Neural cell (in vitro differentiated cells): ENCODE measurements around the gene ATAD3C. TPM values are rescaled to one million over a fixed set of nuclear protein-coding genes. Genes with fewer than 3 reads are reported as not detected.

ENCODE experiments used
- H2AFZ ChIP-seq: fragments of 200-600, 300-800 bp; sonication (generic), shearing (Covaris generic); 2 replicates; pipeline ENCODE4 v1.6.0; 2014; ENCODE audit warnings: low read depth, mild to moderate bottlenecking, antibody characterized with exemption, low read length, moderate library complexity
- H3F3A ChIP-seq: fragments of 200-600 bp; shearing (Covaris generic); 2 replicates; pipeline ENCODE4 v1.6.1; 2016; ENCODE audit warnings: mild to moderate bottlenecking, moderate library complexity, mixed read lengths, antibody characterized with exemption, low read length; ENCODE audit not compliant: insufficient read depth, poor library complexity, severe bottlenecking
- H3K27ac ChIP-seq: fragments of 200-600, 300-800 bp; sonication (generic), shearing (Covaris generic); 2 replicates; pipeline ENCODE4 v1.5.1; 2014; ENCODE audit warnings: mild to moderate bottlenecking, low read length, moderate library complexity
- H3K27me3 ChIP-seq: fragments of 300-800, 200-600 bp; sonication (generic), shearing (Covaris generic); 2 replicates; pipeline ENCODE4 v1.6.0; 2014; ENCODE audit warnings: mild to moderate bottlenecking, low read depth, low read length, moderate library complexity; ENCODE audit not compliant: insufficient read depth
- H3K36me3 ChIP-seq: fragments of 300-800, 200-600 bp; sonication (generic), shearing (Covaris generic); 2 replicates; pipeline ENCODE4 v1.5.1; 2014; ENCODE audit warnings: mild to moderate bottlenecking, antibody characterized with exemption, low read length, moderate library complexity; ENCODE audit not compliant: insufficient read depth
- H3K4me2 ChIP-seq: fragments of 300-800, 200-600 bp; sonication (generic), shearing (Covaris generic); 2 replicates; pipeline ENCODE4 v1.6.0; 2014; ENCODE audit warnings: mild to moderate bottlenecking, low read length
- H3K4me3 ChIP-seq: fragments of 300-800, 200-600 bp; sonication (generic), shearing (Covaris generic); 2 replicates; pipeline ENCODE4 v1.5.1; 2014; ENCODE audit warnings: mild to moderate bottlenecking, low read length, moderate library complexity
- H3K79me2 ChIP-seq: fragments of 200-600 bp; shearing (Covaris generic); replicated peaks from 2 replicates; pipeline ENCODE4 v1.6.0; 2014; ENCODE audit warnings: mild to moderate bottlenecking, low read length, moderate library complexity; ENCODE audit not compliant: insufficient read depth
- H3K9ac ChIP-seq: fragments of 300-800, 200-600 bp; sonication (generic), shearing (Covaris generic); 2 replicates; pipeline ENCODE4 v1.6.1; 2016; ENCODE audit warnings: mild to moderate bottlenecking, low read length, mixed read lengths
- H3K9me2 ChIP-seq: fragments of 200-600 bp; shearing (Covaris generic); 2 replicates; pipeline ENCODE4 v1.6.1; 2016; ENCODE audit warnings: mild to moderate bottlenecking, low read length, mixed read lengths; ENCODE audit not compliant: insufficient read depth
- H3K9me3 ChIP-seq: fragments of 200-600, 300-800 bp; sonication (generic), shearing (Covaris generic); 2 replicates; pipeline ENCODE4 v1.6.1; 2016; ENCODE audit warnings: mild to moderate bottlenecking, mixed run types, low read length, moderate library complexity, mixed read lengths
- H4K20me1 ChIP-seq: fragments of 200-600 bp; shearing (Covaris generic); 2 replicates; pipeline ENCODE4 v1.6.1; 2016; ENCODE audit warnings: mild to moderate bottlenecking, mixed run types; ENCODE audit not compliant: insufficient read depth
- CTCF ChIP-seq: fragments of 450-650 bp; IDR thresholded peaks from 2 replicates; pipeline ENCODE4 v1.5.1; 2014; ENCODE audit warnings: antibody characterized with exemption, mild to moderate bottlenecking, moderate library complexity; ENCODE audit not compliant: poor library complexity, severe bottlenecking
- EP300 ChIP-seq: fragments of 450-650 bp; conservative IDR thresholded peaks from 2 replicates; pipeline ENCODE4 v1.6.1; 2014; ENCODE audit warnings: antibody characterized with exemption, mild to moderate bottlenecking, moderate library complexity; ENCODE audit not compliant: poor library complexity, severe bottlenecking
- EZH2 ChIP-seq: fragments of 200-600, 300-800 bp; shearing (Covaris generic), sonication (generic); IDR thresholded peaks from 2 replicates; pipeline ENCODE4 v1.6.1; 2014; ENCODE audit warnings: antibody characterized with exemption, low read length, borderline replicate concordance, mild to moderate bottlenecking; ENCODE audit not compliant: insufficient read depth, poor library complexity, severe bottlenecking
- MXI1 ChIP-seq: fragments of 450-650 bp; conservative IDR thresholded peaks from 2 replicates; pipeline ENCODE4 v1.6.1; 2014; ENCODE audit warnings: antibody characterized with exemption, mild to moderate bottlenecking; ENCODE audit not compliant: poor library complexity, severe bottlenecking
- POLR2AphosphoS5 ChIP-seq: IDR thresholded peaks from 2 replicates; pipeline ENCODE4 v1.6.1; 2012
- RAD21 ChIP-seq: fragments of 450-650 bp; conservative IDR thresholded peaks from 2 replicates; pipeline ENCODE4 v1.6.1; 2014; ENCODE audit warnings: antibody characterized with exemption, mild to moderate bottlenecking, moderate library complexity
- REST ChIP-seq: IDR thresholded peaks from 2 replicates; pipeline ENCODE4 v1.6.1; 2012; ENCODE audit warnings: borderline replicate concordance
- SMC3 ChIP-seq: fragments of 450-650 bp; conservative IDR thresholded peaks from 2 replicates; pipeline ENCODE4 v1.6.1; 2014; ENCODE audit warnings: antibody characterized with exemption, mild to moderate bottlenecking, moderate library complexity; ENCODE audit not compliant: poor library complexity
- TAF1 ChIP-seq: IDR thresholded peaks from 2 replicates; pipeline ENCODE4 v1.6.1; 2012; ENCODE audit warnings: low read depth
- polyA plus RNA-seq: library from polyadenylated mRNA; depleted of rRNA; stranded (reverse); fragments of >200 nt; gene quantifications from 2 replicates; pipeline ENCODE4 v1.2.3, GENCODE V29; 2014

The ATAD3C gene
- polyA plus RNA-seq, 1 donor from 2014 or later: not detected

DNA sequence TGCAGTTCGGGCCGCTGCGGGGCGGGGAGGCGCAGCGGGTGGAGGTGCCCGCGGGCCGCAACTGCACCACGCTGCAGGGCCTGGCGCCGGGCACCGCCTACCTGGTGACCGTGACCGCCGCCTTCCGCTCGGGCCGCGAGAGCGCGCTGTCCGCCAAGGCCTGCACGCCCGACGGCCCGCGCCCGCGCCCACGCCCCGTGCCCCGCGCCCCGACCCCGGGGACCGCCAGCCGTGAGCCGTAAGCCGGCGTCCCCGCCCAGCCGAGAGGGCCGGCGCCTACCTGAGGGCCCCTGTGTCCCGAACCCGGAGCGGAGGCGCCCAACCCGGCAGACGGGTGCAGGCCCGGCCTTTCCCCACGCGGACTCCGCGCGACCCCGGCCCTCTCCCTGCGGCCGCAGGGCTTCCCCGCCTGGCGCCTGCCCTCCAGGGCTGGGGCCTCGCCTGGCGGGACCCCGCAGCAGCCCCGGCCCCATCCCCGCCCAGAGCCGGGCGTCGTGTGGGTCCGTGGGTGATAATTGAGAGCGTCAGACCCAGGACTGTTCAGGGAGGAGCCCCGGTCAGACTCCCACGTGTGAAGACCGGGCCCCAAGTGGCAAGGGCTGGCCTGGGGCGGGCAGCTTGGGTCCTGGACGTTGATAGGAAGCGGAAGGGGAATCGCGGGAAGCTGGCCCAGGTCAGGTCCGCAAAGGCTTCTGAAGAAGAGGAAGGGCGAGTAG lies 9.8 kb upstream of the ATAD3C start:
- Histone ChIP-seq H3K4me3 (no peak overlapping the region), H3F3A (no peaks in the 10 kb centered on the region), H3K4me2 (no peak overlapping the region), H3K9me2 (no peaks in the 10 kb centered on the region), H3K36me3 (no peaks in the 10 kb centered on the region), H3K9me3 (no peaks in the 10 kb centered on the region), H3K27me3 (peaks cover 12% of the 10 kb centered on the region), H4K20me1 (no peaks in the 10 kb centered on the region), H2AFZ (no peak overlapping the region), H3K9ac (no peak overlapping the region), H3K79me2 (no peaks in the 10 kb centered on the region), H3K27ac (no peak overlapping the region)
- TF ChIP-seq RAD21 (no peak), EP300 (no peak), POLR2AphosphoS5 (no peak), TAF1 (no peak), CTCF (no peak), REST (no peak), SMC3 (no peak), EZH2 (no peak), MXI1 (no peak)

DNA sequence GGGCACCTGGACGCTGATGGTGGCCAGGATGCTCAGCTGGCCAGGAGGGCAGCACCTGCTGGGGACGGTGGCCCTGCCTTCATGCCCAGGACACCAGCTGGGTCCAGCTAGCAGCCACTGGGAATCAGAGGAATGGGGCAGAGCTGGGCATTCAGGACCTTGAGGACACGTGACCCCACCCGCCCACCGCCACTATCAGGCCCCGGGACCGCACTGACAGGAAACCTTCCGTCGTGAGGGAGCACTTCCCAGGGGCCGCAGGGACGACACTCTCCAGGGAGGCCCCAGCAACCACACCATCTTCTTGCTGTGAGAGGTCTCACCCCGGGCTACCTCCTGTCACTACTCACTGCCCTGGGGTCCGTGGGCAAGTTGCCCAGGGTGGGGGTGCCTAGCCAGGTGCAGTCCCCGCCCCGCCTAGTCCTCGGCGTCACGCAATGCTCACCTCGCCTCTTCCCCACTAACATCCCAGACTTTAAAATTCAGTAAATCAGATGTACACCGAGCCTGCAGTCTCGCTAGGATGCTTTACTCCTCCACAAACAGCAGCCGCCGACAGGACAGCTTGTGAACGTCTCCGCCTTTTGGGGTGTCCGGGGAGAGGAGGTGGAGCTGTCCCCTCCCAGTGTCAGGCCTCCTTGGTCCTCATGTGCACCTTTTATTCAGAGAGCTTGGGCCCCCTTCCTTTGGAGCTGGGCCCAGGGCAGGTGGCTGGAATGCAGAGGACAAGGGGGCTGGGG lies 9.1 kb upstream of the ATAD3C start:
- Histone ChIP-seq H3F3A (no peaks in the 10 kb centered on the region), H3K36me3 (no peaks in the 10 kb centered on the region), H4K20me1 (no peaks in the 10 kb centered on the region), H2AFZ (no peak overlapping the region), H3K9me2 (no peaks in the 10 kb centered on the region), H3K9ac (no peak overlapping the region), H3K4me3 (no peak overlapping the region), H3K9me3 (no peaks in the 10 kb centered on the region), H3K4me2 (no peak overlapping the region), H3K27ac (no peak overlapping the region), H3K27me3 (peaks cover 8% of the 10 kb centered on the region), H3K79me2 (no peaks in the 10 kb centered on the region)
- TF ChIP-seq SMC3 (no peak), POLR2AphosphoS5 (no peak), EZH2 (no peak), RAD21 (no peak), TAF1 (no peak), EP300 (no peak), REST (no peak), MXI1 (no peak), CTCF (no peak)
